ACC112 (cell line): Measurements from ENCODE around the gene RUNDC3A.
"Not testable (repeated sequence)": the region's sequence is repeated elsewhere in the genome, so short reads cannot be mapped to it uniquely, and the experiment has no call there.

Source experiments
- H2AFZ ChIP-seq: fragments of 200-600 bp; sonication (generic); one replicate; pipeline ENCODE4 v1.6.0; 2017; ENCODE audit warnings: antibody characterized with exemption, low read length; ENCODE audit not compliant: unreplicated experiment
- H3K27ac ChIP-seq: fragments of 200-600 bp; sonication (generic); 2 replicates; pipeline ENCODE4 v1.5.1; 2014; ENCODE audit warnings: low read depth, mild to moderate bottlenecking, antibody characterized with exemption, low read length, moderate library complexity
- H3K27me3 ChIP-seq: fragments of 200-600 bp; sonication (generic); 2 replicates; pipeline ENCODE4 v1.6.1; 2014; ENCODE audit warnings: mild to moderate bottlenecking, antibody characterized with exemption, low read length, moderate library complexity, mixed read lengths; ENCODE audit not compliant: insufficient read depth
- H3K36me3 ChIP-seq: fragments of 200-600 bp; sonication (generic); 2 replicates; pipeline ENCODE4 v1.6.1; 2016; ENCODE audit warnings: mild to moderate bottlenecking, antibody characterized with exemption, low read length, moderate library complexity, mixed read lengths; ENCODE audit not compliant: insufficient read depth
- H3K4me1 ChIP-seq: fragments of 200-600 bp; sonication (generic); one replicate; pipeline ENCODE4 v1.6.1; 2016; ENCODE audit warnings: low read length, mixed read lengths; ENCODE audit not compliant: insufficient read depth, unreplicated experiment, control insufficient read depth
- H3K4me3 ChIP-seq: fragments of 200-600 bp; sonication (generic); 2 replicates; pipeline ENCODE4 v1.5.1; 2014; ENCODE audit warnings: mild to moderate bottlenecking, low read depth, low read length
- H3K79me2 ChIP-seq: fragments of 200-600 bp; sonication (generic); one replicate; pipeline ENCODE4 v1.6.0; 2016; ENCODE audit warnings: low read length; ENCODE audit not compliant: control insufficient read depth, unreplicated experiment, insufficient read depth

The RUNDC3A gene

DNA sequence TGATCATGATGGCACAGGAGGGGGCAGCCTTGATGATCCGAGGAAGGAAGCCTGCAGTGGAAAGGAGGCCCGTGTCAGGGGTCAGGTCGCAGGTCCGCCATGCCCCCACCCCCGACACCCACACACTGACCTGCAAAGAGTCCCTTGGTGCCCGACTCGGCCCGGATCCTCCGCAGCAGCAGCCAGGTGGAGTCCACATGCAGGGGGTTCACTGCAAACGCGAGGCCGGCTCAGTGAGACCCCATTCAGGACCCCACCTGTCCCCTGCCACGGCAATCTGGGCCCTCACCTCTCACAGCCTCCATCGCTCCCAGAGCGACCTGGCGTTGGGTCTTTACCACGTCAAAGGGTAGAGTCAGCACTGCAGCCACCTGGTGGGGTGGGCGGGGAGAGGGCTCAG is 11.7 kb downstream of the RUNDC3A start:
- Histone ChIP-seq H3K4me1 (no peaks in the 10 kb centered on the region), H3K79me2 (peaks cover 13% of the 10 kb centered on the region), H3K4me3 (no peak overlapping the region), H2AFZ (no peak overlapping the region), H3K27ac (no peak overlapping the region), H3K36me3 (no peaks in the 10 kb centered on the region; the same call in 1 of the 2 replicates), H3K27me3 (peaks cover 24% of the 10 kb centered on the region)

DNA sequence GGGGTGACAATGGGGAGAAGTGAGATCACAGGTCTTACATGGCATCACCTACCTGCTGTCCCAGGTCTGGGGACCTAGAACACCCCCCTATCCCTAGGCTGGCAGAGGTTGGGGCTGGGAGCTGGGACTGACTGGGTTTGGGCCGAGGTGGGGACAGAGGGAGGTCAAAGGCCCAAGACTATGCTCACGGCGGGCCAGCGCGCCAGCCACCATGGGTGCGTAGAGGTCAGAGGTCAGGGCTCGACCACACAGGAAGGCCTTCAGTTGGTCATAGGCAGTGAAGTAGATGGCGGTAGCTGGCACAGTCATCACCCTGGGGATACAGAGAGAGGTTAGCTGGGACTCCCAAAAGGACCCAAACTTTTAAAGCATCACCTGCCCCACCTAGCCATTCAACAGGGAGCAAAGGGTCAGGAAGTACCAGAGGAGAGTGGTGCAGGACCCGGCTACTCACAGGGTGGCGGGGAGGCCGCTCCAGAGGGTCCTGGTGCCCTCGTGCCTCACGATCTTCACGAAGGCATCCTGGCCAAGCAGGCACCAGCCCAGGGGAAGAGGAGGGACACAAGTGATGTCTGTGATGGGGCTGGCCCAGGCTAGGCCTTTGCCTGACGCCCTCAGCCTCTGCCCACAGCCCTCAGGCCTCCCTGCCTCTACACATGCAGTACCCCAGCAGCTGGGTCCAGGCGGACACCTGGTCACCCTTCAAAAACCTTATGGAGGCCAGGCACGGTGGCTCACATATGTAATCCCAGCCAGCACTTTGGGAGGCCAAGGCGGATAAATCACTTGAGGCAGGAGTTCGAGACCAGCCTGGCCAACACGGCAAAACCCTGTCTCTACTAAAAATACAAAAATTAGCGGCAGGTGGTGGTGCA is 13.1 kb downstream of the RUNDC3A start:
- Histone ChIP-seq H3K27me3 (peaks cover 12% of the 10 kb centered on the region; the same call in 1 of the 2 replicates), H3K27ac (no peak overlapping the region), H3K4me3 (no peak overlapping the region), H3K4me1 (no peaks in the 10 kb centered on the region), H2AFZ (no peak overlapping the region), H3K79me2 (peaks cover 13% of the 10 kb centered on the region), H3K36me3 (no peaks in the 10 kb centered on the region; the same call in 1 of the 2 replicates)

DNA sequence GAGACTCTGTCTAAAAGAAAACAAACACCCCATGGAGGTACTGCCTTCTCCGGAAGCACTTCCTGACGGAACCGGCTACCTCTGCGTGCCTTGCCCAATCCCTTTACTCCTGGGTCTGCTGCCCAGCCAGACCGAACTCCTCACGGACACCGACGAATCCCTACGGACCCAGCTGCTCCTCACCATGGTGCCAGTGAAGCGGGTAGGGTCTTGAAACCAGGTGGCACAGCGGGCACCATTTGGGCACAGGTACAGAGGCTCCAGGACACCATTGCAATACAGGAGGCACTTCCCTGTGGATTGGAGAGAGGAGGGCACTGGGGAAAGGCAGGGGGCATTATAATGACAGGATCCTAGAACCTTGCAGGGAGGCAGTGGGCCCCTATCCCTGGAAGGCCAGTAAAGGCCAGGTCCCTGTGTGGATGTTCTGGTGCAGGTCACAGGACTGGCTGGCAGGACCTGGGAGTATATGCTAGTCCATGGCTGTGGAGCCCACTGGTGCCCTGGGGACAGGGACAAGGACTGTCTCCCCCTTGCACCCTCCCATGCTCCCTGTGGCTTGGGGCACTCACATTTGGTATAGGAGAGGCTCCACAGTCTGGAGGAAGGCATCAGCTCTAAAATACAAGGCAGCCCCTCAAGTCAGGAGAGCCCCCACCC is 14.0 kb downstream of the RUNDC3A start:
- Histone ChIP-seq H3K79me2 (peaks cover 13% of the 10 kb centered on the region), H3K4me3 (no peak overlapping the region), H3K27ac (no peak overlapping the region), H2AFZ (no peak overlapping the region), H3K4me1 (no peaks in the 10 kb centered on the region), H3K27me3 (peaks cover 3% of the 10 kb centered on the region; the same call in 1 of the 2 replicates), H3K36me3 (no peaks in the 10 kb centered on the region; the same call in 1 of the 2 replicates)

GRCh38 chr17:44323359-44324091 is 15.1 kb downstream of the RUNDC3A start:
- no peak overlapping the region for H3K27ac ChIP-seq
- H3K27me3 ChIP-seq, result no peaks in the 10 kb centered on the region

DNA sequence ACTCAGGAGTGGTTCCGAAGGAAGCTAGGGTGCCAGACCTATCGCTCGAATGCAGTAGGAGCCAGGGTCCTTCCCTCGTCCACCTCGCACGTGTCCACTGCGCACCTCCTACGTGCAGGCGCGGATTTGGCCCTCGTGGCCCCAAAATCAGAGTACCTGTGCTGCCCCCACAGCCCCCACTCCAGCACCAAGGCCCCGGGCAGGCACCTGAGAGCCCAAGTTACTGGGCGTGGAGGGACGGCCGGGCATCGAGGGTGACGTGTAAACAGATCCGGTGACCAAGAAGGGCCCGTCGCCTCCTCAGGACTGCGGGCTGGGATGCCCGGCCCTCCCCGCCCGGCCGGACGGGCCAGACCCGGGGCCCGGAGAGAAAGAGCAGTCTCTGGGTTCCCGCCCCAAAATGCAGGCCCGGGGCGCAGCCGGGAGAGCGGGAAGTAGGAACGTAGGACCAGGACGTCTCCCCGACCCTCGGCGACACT is 15.7 kb downstream of the RUNDC3A start:
- Histone ChIP-seq H3K4me3 (peak overlapping the region; percentile 88), H3K36me3 (no peaks in the 10 kb centered on the region; the same call in 1 of the 2 replicates), H3K27me3 (no peaks in the 10 kb centered on the region), H3K27ac (no peak overlapping the region), H3K79me2 (peaks cover 13% of the 10 kb centered on the region), H2AFZ (peak overlapping the region; percentile 55), H3K4me1 (no peaks in the 10 kb centered on the region)

More at GRCh38 chr17:44323359-44324091, 15.1 kb downstream of the RUNDC3A start:
- H3K79me2 ChIP-seq, result peaks cover 13% of the 10 kb centered on the region
- no peaks in the 10 kb centered on the region for H3K4me1 ChIP-seq
- peak overlapping the region; percentile 88 for H3K4me3 ChIP-seq
- no peak overlapping the region for H2AFZ ChIP-seq
- no peaks in the 10 kb centered on the region; the same call in 1 of the 2 replicates for H3K36me3 ChIP-seq

DNA sequence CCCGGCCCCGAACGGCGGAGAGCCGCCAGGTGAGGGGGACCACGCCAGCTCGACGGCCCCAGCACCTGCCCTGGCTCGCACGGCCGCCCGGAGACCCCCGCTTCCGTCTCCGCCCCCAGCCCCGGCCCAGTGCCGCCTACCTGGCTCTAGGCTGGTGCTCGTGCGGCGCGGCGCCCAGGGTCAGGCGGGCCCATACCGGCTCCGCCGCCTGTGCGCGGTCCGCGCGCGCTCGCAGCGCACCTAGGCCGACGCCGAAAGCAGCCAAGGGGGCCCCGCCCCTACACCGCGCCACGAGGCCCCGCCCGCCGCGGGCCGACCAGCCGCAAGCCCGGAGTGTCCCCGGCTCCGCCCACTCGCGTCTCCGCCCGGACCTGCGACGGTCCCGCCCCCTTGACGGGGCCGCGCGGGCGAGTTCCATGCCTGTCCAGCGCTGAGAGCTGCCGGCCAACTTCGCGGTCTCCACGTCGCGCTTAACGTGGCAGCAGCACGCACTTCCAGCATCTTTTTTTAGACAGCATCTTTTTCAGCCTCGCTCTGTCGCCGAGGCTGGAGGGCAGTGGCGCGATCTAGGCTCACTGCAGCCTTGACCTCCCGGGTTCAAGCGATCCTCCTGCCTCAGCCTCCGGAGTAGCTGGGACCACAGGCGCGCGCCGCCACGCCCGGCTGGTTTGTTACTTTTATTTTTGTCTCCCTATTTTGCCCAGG is 16.3 kb downstream of the RUNDC3A start, which contains the start of gene SLC25A39:
TSS of gene SLC25A39 (minus strand) at position 253 of the 705 bp plus-strand sequence. CDS start 1,261 bp downstream, outside the sequence.
- Histone ChIP-seq H3K4me3 (peak within 1 kb of the TSS; percentile 88), H2AFZ (peak within 1 kb of the TSS; percentile 80), H3K4me1 (no peaks in the 10 kb centered on the region), H3K79me2 (peaks cover 13% of the 10 kb centered on the region), H3K36me3 (no peaks in the 10 kb centered on the region; the same call in 1 of the 2 replicates), H3K27ac (peak within 1 kb of the TSS; percentile 64), H3K27me3 (no peaks in the 10 kb centered on the region)

GRCh38 chr17:44326861-44327444 is 18.6 kb downstream of the RUNDC3A start:
- no peak overlapping the region for H3K27ac ChIP-seq
- peaks cover 13% of the 10 kb centered on the region for H3K79me2 ChIP-seq
- H3K4me3 ChIP-seq, result peak overlapping the region; percentile 11; the same call in 1 of the 2 replicates
- H3K36me3 ChIP-seq, result no peaks in the 10 kb centered on the region
- no peaks in the 10 kb centered on the region for H3K27me3 ChIP-seq
- H3K4me1 ChIP-seq, result no peaks in the 10 kb centered on the region
- no peak overlapping the region for H2AFZ ChIP-seq

DNA sequence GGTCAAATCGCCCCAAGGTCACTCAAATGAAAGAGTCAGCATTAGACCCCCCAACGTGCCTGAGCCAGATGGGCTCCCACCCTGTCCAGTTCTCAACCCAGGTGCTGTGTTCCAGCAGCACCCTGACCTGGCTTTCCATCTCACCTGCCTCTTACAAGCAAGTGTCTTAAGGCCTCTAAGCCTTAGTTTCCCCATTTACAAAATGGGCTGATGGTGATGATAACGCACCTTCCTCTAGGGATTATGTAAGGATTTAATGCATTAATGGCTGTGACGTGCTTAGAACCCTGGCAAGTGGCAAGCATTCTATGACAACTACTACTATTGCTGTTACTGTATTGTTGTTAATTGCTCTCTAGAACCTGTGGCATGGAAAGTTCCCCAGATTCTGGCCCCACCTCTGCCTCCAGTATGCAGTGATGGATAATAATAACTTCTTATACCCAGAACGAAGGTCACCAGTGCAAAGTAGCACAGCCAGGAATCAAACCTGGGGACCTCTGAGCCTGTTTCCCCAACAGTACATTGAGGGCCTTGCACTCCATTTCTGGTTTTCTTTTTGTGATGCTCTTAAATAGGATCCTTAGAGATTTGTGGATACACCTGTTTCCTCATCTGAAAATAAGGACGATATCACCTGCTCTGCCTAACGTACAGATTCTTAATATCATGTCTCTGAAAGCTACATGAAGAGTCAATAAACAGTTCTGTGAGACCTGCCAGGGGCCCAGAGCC is 19.5 kb downstream of the RUNDC3A start:
- H2AFZ ChIP-seq, result no peak overlapping the region
- H3K27me3 ChIP-seq, result no peaks in the 10 kb centered on the region
- no peak overlapping the region for H3K4me3 ChIP-seq
- no peaks in the 10 kb centered on the region for H3K36me3 ChIP-seq
- H3K4me1 ChIP-seq, result no peaks in the 10 kb centered on the region
- peaks cover 13% of the 10 kb centered on the region for H3K79me2 ChIP-seq
- no peak overlapping the region for H3K27ac ChIP-seq

DNA sequence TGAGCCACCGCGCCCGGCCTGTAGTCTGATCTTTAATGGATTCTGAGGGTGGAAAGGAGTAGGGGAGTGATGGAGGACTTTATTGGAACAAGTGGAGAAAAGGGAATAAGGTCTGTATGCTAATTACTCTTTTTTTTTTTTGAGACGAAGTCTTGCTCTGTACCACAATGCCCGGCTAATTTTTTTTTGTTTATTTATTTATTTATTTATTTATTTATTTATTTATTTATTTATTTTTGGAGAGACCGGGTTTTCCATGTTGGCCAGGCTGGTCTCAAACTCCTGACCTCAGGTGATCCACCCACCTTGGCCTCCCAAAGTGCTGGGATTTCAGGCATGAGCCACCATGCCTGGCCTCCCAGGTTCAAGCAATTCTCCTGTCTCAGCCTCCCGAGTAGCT is 21.1 kb downstream of the RUNDC3A start:
- H3K27me3 ChIP-seq, H3K79me2 ChIP-seq, H2AFZ ChIP-seq, H3K27ac ChIP-seq, H3K4me1 ChIP-seq, H3K36me3 ChIP-seq, H3K4me3 ChIP-seq: not testable (repeated sequence)
